Measurements from ENCODE around the gene ADAMTS15. TPM values are rescaled to one million over a fixed set of nuclear protein-coding genes. Genes with fewer than 3 reads are reported as not detected.

ADAMTS15 gene
- total and polyA plus RNA-seq, 4 donors, result 1.9 to 16.0 (median 6.3) TPM

- 90 to 92% methylated on average over 37 of the region's 37 CpGs for WGBS, 2 donors
Measured at GRCh38 chr11:130415731-130416529, 32.5 kb upstream of the ADAMTS15 start.

GRCh38 chr11:130416530-130416882 lies 31.9 kb upstream of the ADAMTS15 start:
- no peak overlapping the region for H3K4me3 ChIP-seq (ENCODE audit: low read length in 2 of 2)
- no peaks in the 10 kb centered on the region for H3K36me3 ChIP-seq (ENCODE audit: control insufficient read depth in 1 of 2, insufficient read depth in 2 of 2, low read length in 1 of 2)
- ATAC-seq (ENCODE audit: low FRiP score) (no peak), DNase-seq (no peak)
- no peak overlapping the region for H3K27ac ChIP-seq (ENCODE audit: low read depth in 1 of 2, low read length in 2 of 2)
- H3K9me3 ChIP-seq (ENCODE audit: control insufficient read depth, low read length), result no peaks in the 10 kb centered on the region
- H3K4me1 ChIP-seq (ENCODE audit: control insufficient read depth in 1 of 2, insufficient read depth in 2 of 2, low read length in 2 of 2), result peaks cover 0 to 7% of the 10 kb centered on the region in 2 donors
- intact Hi-C loops (cut with DNase I), result no loop called here
- WGBS, 2 donors, result 81 to 88% methylated on average over 12 of the region's 12 CpGs
- no peaks in the 10 kb centered on the region for H3K27me3 ChIP-seq (ENCODE audit: control insufficient read depth in 1 of 2, insufficient read depth in 2 of 2, low read length in 1 of 2)

More at GRCh38 chr11:130415731-130416529, 32.5 kb upstream of the ADAMTS15 start:
- ATAC-seq (ENCODE audit: low FRiP score) (no peak), DNase-seq (no peak)
- H3K27me3 ChIP-seq (ENCODE audit: control insufficient read depth in 1 of 2, insufficient read depth in 2 of 2, low read length in 1 of 2), result no peaks in the 10 kb centered on the region
- H3K4me1 ChIP-seq (ENCODE audit: control insufficient read depth in 1 of 2, insufficient read depth in 2 of 2, low read length in 2 of 2), result peaks cover 0 to 7% of the 10 kb centered on the region in 2 donors
- H3K4me3 ChIP-seq (ENCODE audit: low read length in 2 of 2), result no peak overlapping the region
- intact Hi-C loops (cut with DNase I), result no loop called here
- no peak overlapping the region for H3K27ac ChIP-seq (ENCODE audit: low read depth in 1 of 2, low read length in 2 of 2)
- H3K9me3 ChIP-seq (ENCODE audit: control insufficient read depth, low read length), result no peaks in the 10 kb centered on the region
- no peaks in the 10 kb centered on the region for H3K36me3 ChIP-seq (ENCODE audit: control insufficient read depth in 1 of 2, insufficient read depth in 2 of 2, low read length in 1 of 2)

- intact Hi-C loops (cut with DNase I), result no loop called here
- no peak overlapping the region for H3K27ac ChIP-seq (ENCODE audit: low read depth in 1 of 2, low read length in 2 of 2)
- DNase-seq, result no peak
Measured at GRCh38 chr11:130416906-130417305, 31.5 kb upstream of the ADAMTS15 start.

GRCh38 chr11:130418210-130418609 lies 30.2 kb upstream of the ADAMTS15 start:
- ATAC-seq (ENCODE audit: low FRiP score) (no peak), DNase-seq (peak in 1 of 2 donors; percentile 41)
- intact Hi-C loops (cut with DNase I), result no loop called here
- H3K27me3 ChIP-seq (ENCODE audit: control insufficient read depth in 1 of 2, insufficient read depth in 2 of 2, low read length in 1 of 2), result no peaks in the 10 kb centered on the region
- no peak overlapping the region for H3K27ac ChIP-seq (ENCODE audit: low read depth in 1 of 2, low read length in 2 of 2)
- 88 to 90% methylated on average over 5 of the region's 5 CpGs for WGBS, 2 donors
- H3K4me1 ChIP-seq (ENCODE audit: control insufficient read depth in 1 of 2, insufficient read depth in 2 of 2, low read length in 2 of 2), result peaks cover 0 to 4% of the 10 kb centered on the region in 2 donors
- H3K9me3 ChIP-seq (ENCODE audit: control insufficient read depth, low read length), result no peaks in the 10 kb centered on the region
- no peak overlapping the region for H3K4me3 ChIP-seq (ENCODE audit: low read length in 2 of 2)
- no peaks in the 10 kb centered on the region for H3K36me3 ChIP-seq (ENCODE audit: control insufficient read depth in 1 of 2, insufficient read depth in 2 of 2, low read length in 1 of 2)

More at GRCh38 chr11:130416906-130417305, 31.5 kb upstream of the ADAMTS15 start:
- no peak for ATAC-seq (ENCODE audit: low FRiP score)
- no peaks in the 10 kb centered on the region for H3K36me3 ChIP-seq (ENCODE audit: control insufficient read depth in 1 of 2, insufficient read depth in 2 of 2, low read length in 1 of 2)
- 95% methylated on average over 11 of the region's 11 CpGs for WGBS, 2 donors
- H3K27me3 ChIP-seq (ENCODE audit: control insufficient read depth in 1 of 2, insufficient read depth in 2 of 2, low read length in 1 of 2), result no peaks in the 10 kb centered on the region
- H3K4me3 ChIP-seq (ENCODE audit: low read length in 2 of 2), result no peak overlapping the region
- H3K9me3 ChIP-seq (ENCODE audit: control insufficient read depth, low read length), result no peaks in the 10 kb centered on the region
- peaks cover 0 to 7% of the 10 kb centered on the region in 2 donors for H3K4me1 ChIP-seq (ENCODE audit: control insufficient read depth in 1 of 2, insufficient read depth in 2 of 2, low read length in 2 of 2)

GRCh38 chr11:130418756-130419155 lies 29.7 kb upstream of the ADAMTS15 start:
- no peak overlapping the region for H3K4me3 ChIP-seq (ENCODE audit: low read length in 2 of 2)
- H3K36me3 ChIP-seq (ENCODE audit: control insufficient read depth in 1 of 2, insufficient read depth in 2 of 2, low read length in 1 of 2), result no peaks in the 10 kb centered on the region
- no peaks in the 10 kb centered on the region for H3K27me3 ChIP-seq (ENCODE audit: control insufficient read depth in 1 of 2, insufficient read depth in 2 of 2, low read length in 1 of 2)
- intact Hi-C loops (cut with DNase I), result no loop called here
- H3K9me3 ChIP-seq (ENCODE audit: control insufficient read depth, low read length), result no peaks in the 10 kb centered on the region
- H3K4me1 ChIP-seq (ENCODE audit: control insufficient read depth in 1 of 2, insufficient read depth in 2 of 2, low read length in 2 of 2), result peaks cover 0 to 3% of the 10 kb centered on the region in 2 donors
- ATAC-seq (ENCODE audit: low FRiP score) (no peak), DNase-seq (peak in 1 of 2 donors; percentile 75)
- no peak overlapping the region for H3K27ac ChIP-seq (ENCODE audit: low read depth in 1 of 2, low read length in 2 of 2)
- WGBS, 2 donors, result 60 to 61% methylated on average over 12 of the region's 12 CpGs

- Histone ChIP-seq H3K27me3 (ENCODE audit: control insufficient read depth in 1 of 2, insufficient read depth in 2 of 2, low read length in 1 of 2) (no peaks in the 10 kb centered on the region), H3K4me3 (ENCODE audit: low read length in 2 of 2) (no peak overlapping the region), H3K9me3 (ENCODE audit: control insufficient read depth, low read length) (no peaks in the 10 kb centered on the region), H3K36me3 (ENCODE audit: control insufficient read depth in 1 of 2, insufficient read depth in 2 of 2, low read length in 1 of 2) (no peaks in the 10 kb centered on the region), H3K4me1 (ENCODE audit: control insufficient read depth in 1 of 2, insufficient read depth in 2 of 2, low read length in 2 of 2) (no peaks in the 10 kb centered on the region), H3K27ac (ENCODE audit: low read depth in 1 of 2, low read length in 2 of 2) (no peak overlapping the region)
- DNase-seq, result peak in 1 of 2 donors; percentile 46
- 68 to 72% methylated on average over 14 of the region's 14 CpGs for WGBS, 2 donors
- ATAC-seq (ENCODE audit: low FRiP score), result no peak
- intact Hi-C loops (cut with DNase I), result loop anchor here in 1 of 2 donors (5.0 kb wide), 1 partner anchor 108 kb away; the partner anchor contains the start of gene ZBTB44
Measured at GRCh38 chr11:130420478-130421198, 27.8 kb upstream of the ADAMTS15 start.

- Histone ChIP-seq H3K4me3 (ENCODE audit: low read length in 2 of 2) (no peak overlapping the region), H3K27me3 (ENCODE audit: control insufficient read depth in 1 of 2, insufficient read depth in 2 of 2, low read length in 1 of 2) (no peaks in the 10 kb centered on the region), H3K36me3 (ENCODE audit: control insufficient read depth in 1 of 2, insufficient read depth in 2 of 2, low read length in 1 of 2) (no peaks in the 10 kb centered on the region), H3K27ac (ENCODE audit: low read depth in 1 of 2, low read length in 2 of 2) (no peak overlapping the region), H3K9me3 (ENCODE audit: control insufficient read depth, low read length) (no peaks in the 10 kb centered on the region), H3K4me1 (ENCODE audit: control insufficient read depth in 1 of 2, insufficient read depth in 2 of 2, low read length in 2 of 2) (no peaks in the 10 kb centered on the region)
- ATAC-seq (ENCODE audit: low FRiP score) (no peak), DNase-seq (peak in 1 of 2 donors; percentile 30)
- 91 to 97% methylated on average over 7 of the region's 7 CpGs for WGBS, 2 donors
- intact Hi-C loops (cut with DNase I), result loop anchor here in 1 of 2 donors (5.0 kb wide), 1 partner anchor 109 kb away; the partner anchor contains the start of gene ZBTB44
Measured at GRCh38 chr11:130421199-130421585, 27.3 kb upstream of the ADAMTS15 start.

- Histone ChIP-seq H3K36me3 (ENCODE audit: control insufficient read depth in 1 of 2, insufficient read depth in 2 of 2, low read length in 1 of 2) (no peaks in the 10 kb centered on the region), H3K27me3 (ENCODE audit: control insufficient read depth in 1 of 2, insufficient read depth in 2 of 2, low read length in 1 of 2) (no peaks in the 10 kb centered on the region), H3K4me1 (ENCODE audit: control insufficient read depth in 1 of 2, insufficient read depth in 2 of 2, low read length in 2 of 2) (no peaks in the 10 kb centered on the region), H3K4me3 (ENCODE audit: low read length in 2 of 2) (no peak overlapping the region), H3K27ac (ENCODE audit: low read depth in 1 of 2, low read length in 2 of 2) (no peak overlapping the region), H3K9me3 (ENCODE audit: control insufficient read depth, low read length) (no peaks in the 10 kb centered on the region)
- peak in 1 of 2 donors; percentile 59 for DNase-seq
- WGBS, 2 donors, result 91 to 93% methylated on average over 8 of the region's 8 CpGs
- ATAC-seq (ENCODE audit: low FRiP score), result no peak
- intact Hi-C loops (cut with DNase I), result loop anchor here in 1 of 2 donors (5.0 kb wide), 1 partner anchor 109 kb away; the partner anchor contains the start of gene ZBTB44
Measured at GRCh38 chr11:130421697-130422096, 26.7 kb upstream of the ADAMTS15 start.

All from aorta (tissue), 5 donors.